ENCODE results near the gene ARHGAP19.
"Not testable (repeated sequence)": the region's sequence is repeated elsewhere in the genome, so short reads cannot be mapped to it uniquely, and the experiment has no call there.

The ARHGAP19 gene

DNA sequence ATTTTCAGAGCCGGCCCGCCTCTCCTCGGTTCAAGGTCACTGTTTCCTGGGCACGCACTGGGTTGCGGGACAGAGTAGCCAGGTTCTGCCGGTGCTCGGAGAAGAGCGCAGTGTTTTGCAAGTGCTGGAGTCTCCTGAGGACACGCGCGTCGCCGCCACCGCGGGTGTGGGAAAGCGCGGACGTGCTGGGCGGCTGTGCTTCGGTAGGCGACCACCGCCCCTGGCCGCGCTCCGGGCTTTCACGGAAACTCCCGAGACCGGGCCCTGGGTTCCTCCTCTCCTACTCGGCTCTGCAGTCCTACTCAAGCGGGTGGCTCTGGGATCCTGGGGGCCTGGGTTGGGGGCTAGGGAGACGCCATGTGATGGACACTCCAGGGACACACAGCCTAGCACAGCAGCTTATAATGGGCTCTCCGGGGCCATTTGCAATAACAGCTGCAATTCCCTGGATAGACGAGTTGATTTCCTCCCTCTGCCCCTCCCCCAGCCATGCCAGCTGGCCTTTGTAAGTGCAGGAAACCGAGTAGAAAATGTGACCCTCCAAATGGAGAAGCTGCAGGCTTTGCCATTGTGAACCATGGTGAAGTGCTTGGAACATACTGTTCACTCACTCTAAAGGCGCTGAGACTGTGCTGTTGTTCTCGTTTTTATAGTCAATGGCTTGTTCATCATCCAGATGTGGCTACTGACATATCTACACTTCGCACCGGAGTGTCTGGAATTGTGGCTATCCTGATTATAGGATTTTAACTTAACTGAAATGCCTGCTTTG is 28.8 kb upstream of the ARHGAP19 start:
- peak; percentile 70 for DNase-seq (ENCODE audit: low spot score)

DNA sequence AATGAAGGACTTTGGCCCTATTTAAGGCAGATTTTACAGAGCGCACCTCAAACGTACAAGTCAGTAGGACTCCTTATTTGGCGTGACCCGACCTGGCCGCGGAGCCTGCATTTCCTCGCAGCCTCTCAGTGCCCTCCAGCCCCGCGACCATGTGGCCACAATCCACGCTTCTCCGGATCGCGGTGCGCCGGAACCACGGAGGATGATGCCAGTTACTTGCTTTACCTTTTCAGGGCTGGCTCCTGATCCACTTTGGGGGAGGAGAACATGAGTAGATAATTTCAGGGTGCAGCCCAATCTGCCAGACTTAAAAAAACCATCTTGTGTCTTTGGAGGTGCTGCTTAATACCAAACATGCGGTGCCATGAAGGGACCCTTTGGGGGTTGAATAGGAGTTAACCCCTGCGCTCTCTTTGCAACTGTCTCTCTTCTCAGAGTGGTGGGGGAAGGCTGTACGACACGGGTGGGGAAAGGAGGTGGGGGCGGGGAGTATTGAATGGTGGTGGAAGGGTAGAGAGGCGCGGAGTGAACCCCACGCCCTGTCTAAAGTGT is 28.1 kb upstream of the ARHGAP19 start:
- no peak for DNase-seq (ENCODE audit: low spot score)

DNA sequence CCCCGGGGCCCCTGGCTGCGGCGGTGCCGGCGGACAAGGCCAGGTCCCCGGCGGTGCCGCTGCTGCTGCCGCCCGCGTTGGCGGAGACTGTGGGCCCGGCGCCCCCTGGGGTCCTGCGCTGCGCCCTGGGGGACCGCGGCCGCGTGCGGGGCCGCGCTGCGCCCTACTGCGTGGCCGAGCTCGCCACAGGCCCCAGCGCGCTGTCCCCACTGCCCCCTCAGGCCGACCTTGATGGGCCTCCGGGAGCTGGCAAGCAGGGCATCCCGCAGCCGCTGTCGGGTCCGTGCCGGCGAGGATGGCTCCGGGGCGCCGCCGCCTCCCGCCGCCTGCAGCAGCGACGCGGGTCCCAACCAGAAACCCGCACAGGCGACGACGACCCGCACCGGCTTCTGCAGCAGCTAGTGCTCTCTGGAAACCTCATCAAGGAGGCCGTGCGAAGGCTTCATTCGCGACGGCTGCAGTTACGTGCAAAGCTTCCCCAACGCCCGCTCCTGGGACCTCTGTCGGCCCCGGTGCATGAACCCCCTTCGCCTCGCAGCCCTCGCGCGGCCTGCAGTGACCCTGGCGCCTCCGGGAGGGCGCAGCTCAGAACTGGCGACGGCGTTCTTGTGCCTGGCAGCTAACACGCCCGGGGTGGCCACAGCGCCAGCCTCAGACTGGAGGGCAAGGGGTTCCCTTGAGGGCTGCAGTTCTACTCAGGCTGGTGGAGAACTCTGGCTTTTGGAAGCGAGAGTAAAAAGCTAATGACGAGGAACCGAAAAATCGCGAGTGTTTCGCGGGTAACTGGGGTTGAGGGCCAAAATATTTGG is 27.4 kb upstream of the ARHGAP19 start:
- DNase-seq (ENCODE audit: low spot score), result peak; percentile 70

DNA sequence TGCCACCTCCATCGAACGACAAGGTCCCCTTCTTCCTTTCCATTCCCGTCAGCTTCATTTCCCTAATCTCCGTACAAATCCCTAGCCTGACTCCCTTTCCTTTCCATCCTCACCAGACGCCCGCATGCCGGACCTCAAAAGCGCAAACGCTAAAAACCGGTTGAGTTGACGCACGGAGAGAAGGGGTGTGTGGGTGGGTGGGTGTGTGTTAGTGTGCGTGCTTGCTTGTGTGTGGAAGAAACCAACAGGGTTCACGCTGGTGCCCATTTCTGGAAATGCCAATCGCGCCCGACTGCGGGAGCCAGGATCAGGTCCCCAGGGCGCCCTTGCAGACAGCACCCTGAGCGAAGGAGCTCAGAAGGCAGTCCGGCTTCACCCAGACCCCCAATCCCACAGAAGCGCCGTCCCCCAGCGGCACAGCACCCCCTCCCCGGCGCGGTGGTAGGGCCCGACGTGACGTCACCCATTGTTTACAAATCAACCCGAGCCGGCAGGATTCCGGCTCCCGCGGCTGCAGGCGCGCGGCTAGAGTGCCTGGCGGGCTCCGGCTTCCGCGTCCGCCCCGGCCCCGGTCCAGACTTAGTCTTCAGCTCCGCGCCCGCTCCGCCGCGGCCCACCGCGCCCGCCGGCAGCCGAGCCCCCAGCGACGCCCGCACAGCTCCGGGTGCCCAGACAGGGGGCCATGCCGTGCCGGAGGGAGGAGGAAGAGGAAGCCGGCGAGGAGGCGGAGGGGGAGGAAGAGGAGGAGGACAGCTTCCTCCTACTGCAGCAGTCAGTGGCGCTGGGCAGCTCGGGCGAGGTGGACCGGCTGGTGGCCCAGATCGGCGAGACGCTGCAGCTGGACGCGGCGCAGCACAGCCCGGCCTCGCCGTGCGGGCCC is 26.6 kb upstream of the ARHGAP19 start, which contains the start of gene FRAT1:
TSS of gene FRAT1 (plus strand) at position 500 of the 880 bp plus-strand sequence. CDS start at position 683, 183 bp downstream.
- DNase-seq (ENCODE audit: low spot score), result peak; percentile 97

DNA sequence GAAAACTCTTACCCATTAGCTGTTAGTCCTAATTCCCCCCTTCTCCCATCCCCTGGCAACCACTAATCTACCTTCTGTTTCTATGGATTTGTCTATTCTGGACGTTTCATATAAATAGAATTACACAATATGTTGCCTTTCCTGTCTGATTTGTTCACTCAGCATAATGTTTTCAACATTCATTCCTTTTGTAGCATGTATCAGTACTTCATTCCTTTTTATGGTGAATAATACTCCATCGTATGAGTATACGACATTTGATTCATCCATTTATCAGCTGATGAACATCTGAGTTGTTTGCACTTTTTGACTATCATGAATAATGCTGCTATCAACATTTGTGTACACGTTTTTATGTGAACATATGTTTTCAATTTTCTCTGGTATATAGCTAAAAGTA is 22.2 kb upstream of the ARHGAP19 start:
- DNase-seq (ENCODE audit: low spot score), result no peak

DNA sequence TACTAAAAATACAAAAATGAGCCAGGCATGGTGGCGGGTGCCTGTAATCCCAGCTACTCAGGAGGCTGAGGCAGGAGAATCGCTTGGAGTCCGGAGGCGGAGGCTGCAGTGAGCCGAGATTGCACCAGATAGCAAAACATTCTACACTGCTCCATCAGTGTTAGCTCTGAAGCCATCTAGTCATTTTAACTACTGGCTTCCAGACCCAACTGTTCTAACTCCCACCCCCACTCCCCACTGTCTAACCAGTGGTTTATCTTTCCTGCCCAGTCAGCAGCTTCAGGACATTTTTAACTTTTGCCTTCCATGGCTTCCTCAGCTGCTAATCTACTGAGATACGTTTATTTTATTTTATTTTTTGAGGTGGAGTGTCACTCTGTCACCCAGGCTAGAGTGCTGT is 20.5 kb upstream of the ARHGAP19 start:
- DNase-seq (ENCODE audit: low spot score), result no peak

DNA sequence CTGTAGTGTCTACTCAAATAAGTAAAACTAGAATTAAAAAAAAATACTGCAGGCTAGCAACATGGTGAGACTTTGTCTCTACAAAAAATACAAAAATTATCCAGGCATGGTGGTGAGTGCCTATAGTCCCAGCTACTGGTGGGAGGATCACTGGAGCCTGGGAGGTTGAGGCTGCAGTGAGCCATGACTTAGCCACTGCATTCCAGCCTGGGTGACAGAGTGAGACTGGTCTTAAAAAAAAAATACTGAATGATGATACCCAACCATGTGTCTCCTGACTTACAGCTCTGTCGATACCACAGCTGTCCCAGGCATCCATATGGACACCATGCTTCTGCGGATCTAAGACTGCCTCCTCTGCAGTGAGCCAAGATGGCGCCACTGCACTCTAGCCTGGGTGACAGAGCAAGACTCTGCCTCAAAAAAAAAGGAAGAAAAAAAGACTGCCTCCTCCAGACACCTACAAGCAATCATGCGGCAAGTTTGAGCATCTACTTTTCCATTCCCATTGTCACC is 18.7 kb upstream of the ARHGAP19 start:
- no peak for DNase-seq (ENCODE audit: low spot score)

DNA sequence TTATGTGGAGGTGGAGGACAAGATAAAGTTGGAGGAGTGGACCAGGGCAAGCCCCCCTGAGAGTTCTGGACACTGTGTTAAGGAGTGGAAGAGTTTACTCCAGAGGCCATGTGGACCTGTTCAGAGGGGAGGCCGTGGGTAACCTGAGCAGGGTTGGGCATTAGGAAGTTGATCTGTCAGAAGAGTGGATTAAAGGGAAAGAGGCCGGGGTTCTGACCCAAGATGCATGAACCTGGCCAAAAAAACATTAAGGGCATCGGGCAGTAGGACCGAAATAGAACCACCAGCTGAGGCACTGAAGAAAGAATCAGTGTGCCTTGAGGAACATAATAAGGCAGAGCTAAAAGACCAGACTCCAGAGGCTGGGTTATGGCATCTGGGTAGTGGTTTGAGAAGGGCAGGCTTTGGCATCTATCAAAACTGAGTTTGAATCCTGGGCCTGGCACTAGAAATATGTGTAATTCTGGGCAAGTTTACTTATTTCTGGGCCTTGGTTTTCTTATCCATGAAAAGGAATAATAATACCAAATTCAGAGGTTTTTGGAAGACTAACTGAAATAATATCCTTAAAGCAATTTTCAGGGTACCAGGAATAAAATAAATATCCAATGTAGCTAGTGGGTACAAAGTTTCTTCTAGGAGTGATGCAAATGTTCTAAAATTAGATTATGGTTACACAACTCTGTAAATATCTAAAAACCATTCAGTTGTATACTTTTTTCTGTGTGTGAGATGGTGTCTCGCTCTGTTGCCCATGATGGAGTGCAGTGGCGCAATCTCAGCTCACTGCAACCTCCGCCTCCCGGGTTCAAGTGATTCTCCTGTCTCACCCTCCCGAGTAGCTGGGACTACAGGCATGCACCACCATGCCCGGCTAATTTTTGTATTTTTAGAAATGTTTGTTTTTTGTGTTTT is 15.7 kb upstream of the ARHGAP19 start:
- DNase-seq (ENCODE audit: low spot score), result no peak

DNA sequence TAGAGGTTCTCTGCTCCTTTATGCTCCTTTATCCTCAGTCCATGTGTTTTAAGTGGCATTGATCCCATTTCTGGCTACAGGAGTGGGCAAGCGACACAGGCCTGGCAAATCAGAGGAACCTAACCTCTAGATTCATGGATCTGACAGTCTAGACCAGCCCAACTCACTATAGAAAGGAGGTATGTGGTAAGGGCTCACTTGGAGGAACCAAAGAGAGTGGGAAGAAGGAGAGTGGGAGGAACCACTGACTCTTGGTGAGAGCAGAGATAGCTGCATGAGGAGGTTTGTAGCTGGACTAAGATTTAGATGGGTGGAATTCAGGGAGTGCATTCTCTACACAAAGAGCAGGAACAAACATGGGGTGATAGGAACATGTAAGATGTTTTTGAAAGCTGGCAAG is 15.0 kb upstream of the ARHGAP19 start:
- no peak for DNase-seq (ENCODE audit: low spot score)

DNA sequence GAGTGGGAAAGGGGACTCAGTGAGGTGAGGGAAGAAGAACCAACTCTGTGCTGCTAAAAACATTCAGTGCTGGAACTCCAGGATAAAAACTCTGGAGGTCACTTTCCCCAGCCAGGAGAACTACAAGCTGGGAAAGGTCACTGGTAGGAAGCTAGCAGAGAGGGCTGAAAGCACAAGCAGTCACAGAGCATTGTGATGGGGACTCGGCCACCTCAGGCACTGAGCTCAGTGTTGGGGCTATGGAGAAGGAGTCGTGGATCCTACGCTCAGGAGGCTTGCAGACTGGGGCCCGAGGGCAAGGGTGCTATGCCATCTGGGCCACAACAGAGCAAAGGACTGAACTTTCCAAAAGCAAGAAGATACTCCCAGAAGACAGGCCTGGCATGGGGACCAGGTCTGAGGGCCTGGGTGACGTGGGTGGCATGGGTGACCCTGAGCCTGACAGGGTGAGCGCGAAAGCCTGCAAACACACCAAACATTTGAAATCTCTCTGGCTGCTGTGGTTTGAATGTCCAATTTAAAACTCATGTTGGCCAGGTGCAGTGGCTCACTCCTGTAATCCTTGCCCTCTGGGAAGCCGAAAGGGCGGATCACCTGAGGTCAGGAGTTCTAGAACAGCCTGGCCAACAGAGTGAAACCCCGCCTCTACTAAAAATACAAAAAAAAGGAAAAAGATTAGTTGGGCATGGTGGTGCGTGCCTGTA is 9.8 kb upstream of the ARHGAP19 start:
- DNase-seq (ENCODE audit: low spot score), result no peak

DNA sequence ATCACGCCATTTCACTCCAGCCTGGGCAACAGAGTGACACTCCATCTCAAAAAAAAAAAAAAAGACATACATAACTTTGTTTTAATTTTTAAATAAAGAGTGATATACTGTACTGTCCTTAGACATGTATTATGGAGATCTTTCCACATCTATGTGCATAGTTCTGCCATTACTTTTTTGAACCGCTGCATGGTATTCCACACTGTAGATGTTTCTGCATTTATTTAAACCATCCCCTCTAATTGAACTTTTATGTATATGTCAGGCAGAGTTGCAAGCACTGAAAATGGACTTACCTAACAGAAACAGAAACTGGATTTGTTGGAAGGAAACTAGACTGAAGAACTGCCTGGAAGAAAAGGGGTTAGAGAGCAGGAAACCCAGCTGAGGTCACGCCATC is 8.5 kb upstream of the ARHGAP19 start:
- no peak for DNase-seq (ENCODE audit: low spot score)

DNA sequence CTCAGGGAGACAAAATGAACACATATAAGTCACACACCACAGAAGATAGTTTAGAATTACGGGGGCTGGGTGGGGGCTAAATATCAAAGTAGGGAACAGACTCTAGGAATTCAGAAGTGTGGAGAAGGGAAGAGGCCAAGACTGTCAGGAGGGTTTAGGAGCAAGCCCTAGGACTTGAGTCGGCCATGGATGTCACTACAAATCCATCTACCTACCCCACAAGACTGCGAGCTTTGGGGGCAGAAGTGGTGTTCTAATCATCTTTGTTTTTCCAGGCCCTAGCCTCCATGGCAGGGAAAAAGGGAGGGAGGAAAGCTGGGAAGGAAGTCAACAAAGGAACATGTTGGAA is 5.8 kb upstream of the ARHGAP19 start:
- DNase-seq (ENCODE audit: low spot score), result no peak

DNA sequence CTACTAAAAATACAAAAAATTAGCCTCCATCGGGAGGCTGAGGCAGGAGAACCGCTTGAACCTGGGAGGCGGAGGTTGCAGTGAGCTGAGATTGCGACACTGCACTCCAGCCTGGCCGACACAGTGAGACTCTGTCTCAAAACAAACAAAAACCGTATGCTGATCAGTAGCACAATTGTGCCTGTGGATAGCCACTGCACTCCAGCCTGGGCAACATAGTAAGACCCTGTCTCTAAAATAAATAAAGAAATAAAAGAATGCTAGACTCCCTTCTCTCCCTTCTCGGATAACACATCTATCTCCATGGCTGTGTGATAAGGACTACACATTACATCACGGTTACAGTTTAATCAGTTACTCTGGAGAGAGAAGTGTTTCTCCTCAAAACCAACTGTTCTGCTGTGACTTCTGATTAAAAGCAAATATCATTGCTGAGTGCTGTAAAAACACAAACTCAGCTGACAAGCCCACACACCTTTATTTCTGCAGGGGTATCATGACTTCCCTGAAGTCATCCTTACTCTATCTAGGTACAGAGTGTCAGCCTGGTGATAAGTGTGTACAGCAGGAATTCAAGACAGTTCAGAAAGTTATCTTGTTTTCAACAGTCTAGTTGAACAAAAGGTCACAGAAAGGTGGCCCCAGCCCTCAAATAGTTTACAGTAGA is 5.3 kb upstream of the ARHGAP19 start:
- DNase-seq (ENCODE audit: low spot score), result no peak

DNA sequence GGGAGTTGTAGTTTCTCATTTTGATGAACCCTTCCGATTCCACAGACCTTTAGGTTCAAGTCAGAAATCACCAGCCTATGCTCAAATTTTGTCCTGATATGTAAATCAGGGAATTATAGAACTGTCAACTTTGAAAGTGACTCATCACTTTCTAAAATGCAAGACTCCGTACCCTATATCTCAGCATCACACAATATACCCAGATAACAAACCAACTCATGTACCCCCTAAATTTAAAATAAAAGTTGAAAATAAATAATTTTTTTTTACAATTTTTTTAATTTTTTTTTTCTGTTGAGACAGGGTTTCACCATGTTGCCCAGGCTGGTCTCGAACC is 393 bp upstream of the ARHGAP19 start:
- DNase-seq (ENCODE audit: low spot score), result no peak

DNA sequence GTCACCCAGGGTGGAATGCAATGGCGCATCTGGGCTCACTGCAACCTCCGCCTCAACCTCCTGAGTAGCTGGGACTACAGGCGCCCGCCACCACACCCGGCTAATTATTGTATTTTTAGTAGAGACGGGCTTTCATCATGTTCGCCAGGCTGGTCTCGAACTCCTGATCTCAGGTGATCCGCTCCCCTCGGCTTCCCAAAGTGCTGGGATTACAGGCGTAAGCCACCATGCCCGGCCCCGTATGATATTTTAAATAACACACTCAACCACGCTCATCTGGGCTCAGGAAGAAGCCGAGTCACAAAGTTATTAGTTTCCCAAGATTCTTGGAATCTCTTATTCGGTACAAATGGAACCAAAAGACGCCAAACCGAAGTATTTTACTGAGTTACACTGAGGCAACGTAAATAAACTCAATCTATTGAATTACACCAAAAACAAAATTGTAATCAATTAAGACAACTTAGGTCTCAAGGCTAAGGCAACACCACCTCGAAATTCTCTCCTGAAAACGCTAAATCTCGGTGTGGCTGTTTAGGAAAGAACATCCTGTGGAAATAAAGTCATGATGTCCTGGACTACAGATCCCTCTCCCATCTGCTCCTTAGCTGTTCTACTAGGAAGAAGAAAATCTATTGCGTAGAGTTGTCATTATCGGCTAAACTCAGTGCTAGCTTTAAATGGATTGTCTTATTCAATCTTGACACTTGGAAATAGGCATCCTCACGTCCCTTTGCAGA is 910 bp downstream of the ARHGAP19 start:
- no peak for DNase-seq (ENCODE audit: low spot score)

DNA sequence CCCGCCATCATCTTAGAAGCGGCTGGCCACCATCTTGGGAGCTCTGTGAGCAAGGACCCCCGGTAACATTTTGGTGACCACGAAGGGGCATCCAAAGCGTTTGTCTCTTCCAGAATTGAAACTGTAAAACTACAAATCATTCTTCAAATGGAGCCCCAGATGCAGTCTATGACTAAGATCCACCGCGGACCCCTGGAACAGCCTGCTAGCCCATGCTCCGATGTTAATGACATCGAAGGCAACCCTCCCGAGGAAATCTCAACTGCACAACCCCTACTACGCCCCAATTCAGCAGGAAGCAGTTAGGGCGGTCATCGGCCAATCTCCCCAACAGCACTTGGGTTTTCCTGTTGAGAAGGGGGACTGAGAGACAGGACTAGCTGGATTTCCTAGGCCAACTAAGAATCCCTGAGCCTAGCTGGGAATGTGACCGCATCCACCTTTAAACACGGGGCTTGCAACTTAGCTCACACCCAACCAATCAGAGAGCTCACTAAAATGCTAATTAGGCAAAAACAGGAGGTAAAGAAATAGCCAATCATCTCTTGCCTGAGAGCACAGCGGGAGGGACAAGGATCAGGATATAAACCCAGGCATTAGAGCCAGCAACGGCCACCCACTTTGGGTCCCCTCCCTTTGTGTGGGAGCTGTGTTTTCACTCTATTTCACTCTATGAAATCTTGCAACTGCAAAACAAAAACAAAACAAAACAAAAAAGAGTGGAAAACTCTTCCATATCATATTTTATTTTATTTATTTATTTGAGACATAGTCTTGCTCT is 1.7 kb downstream of the ARHGAP19 start:
- not testable (repeated sequence) for DNase-seq (ENCODE audit: low spot score)

DNA sequence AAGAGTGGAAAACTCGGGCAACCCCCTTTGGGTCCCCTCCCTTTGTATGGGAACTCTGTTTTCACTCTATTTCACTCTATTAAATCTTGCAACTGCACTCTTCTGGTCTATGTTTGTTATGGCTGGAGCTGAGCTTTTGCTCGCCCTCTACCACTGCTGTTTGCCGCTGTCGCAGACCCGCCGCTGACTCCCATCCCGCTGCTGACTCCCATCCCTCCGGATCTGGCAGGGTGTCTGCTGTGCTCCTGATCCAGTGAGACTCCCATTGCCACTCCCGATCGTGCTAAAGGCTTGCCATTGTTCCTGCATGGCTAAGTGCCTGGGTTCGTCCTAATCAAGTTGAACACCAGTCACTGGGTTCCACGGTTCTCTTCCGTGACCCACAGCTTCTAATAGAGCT is 2.4 kb downstream of the ARHGAP19 start:
- not testable (repeated sequence) for DNase-seq (ENCODE audit: low spot score)

DNA sequence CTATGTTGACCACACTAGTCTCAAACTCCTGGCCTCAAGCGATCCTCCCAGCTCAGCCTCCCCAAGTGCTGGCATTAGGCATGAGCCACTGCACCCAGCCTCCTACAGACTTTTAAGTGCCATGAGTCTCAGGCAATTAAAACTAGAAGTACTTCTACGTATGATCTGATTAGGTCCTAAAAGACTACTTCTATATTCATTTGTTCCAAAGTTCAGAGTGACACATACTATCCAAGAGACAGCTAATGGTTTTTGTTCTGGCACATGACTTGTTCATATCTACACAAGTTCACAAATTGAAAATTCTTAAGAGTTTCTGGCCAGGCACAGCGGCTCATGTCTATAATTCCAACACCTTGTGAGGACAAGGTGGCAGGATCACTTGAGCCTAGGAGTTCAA is 11.7 kb downstream of the ARHGAP19 start:
- no peak for DNase-seq (ENCODE audit: low spot score)
